AG20443 (cell line): Measurements from ENCODE around the gene WDFY4.

Experiments used
- DNase-seq: peaks from one replicate; pipeline ENCODE4 v3.0.0; 2012; ENCODE audit warnings: low spot score, mixed read lengths

WDFY4 gene

GRCh38 chr10:48817141-48817540, 132.5 kb downstream of the WDFY4 start:
- DNase-seq = no peak

GRCh38 chr10:48818081-48818480, 133.4 kb downstream of the WDFY4 start:
- no peak for DNase-seq

- DNase-seq = no peak
Observed at GRCh38 chr10:48818861-48819520, 134.3 kb downstream of the WDFY4 start.

GRCh38 chr10:48819783-48820182, 135.1 kb downstream of the WDFY4 start:
- no peak for DNase-seq

- no peak for DNase-seq
Observed at GRCh38 chr10:48820231-48820630, 135.6 kb downstream of the WDFY4 start.

GRCh38 chr10:48820699-48821098, 136.0 kb downstream of the WDFY4 start:
- DNase-seq = no peak

- no peak for DNase-seq
Observed at GRCh38 chr10:48821111-48821510, 136.4 kb downstream of the WDFY4 start.

GRCh38 chr10:48821692-48822091, 137.0 kb downstream of the WDFY4 start:
- no peak for DNase-seq

- DNase-seq = no peak
Observed at GRCh38 chr10:48833674-48834073, 149.0 kb downstream of the WDFY4 start.

GRCh38 chr10:48834189-48834965, 149.7 kb downstream of the WDFY4 start:
- no peak for DNase-seq

GRCh38 chr10:48835781-48836180, 151.1 kb downstream of the WDFY4 start:
- DNase-seq = no peak

GRCh38 chr10:48836605-48837004, 151.9 kb downstream of the WDFY4 start:
- no peak for DNase-seq

- DNase-seq = no peak
Observed at GRCh38 chr10:48838834-48839233, 154.2 kb downstream of the WDFY4 start.

GRCh38 chr10:48839809-48840679, 155.4 kb downstream of the WDFY4 start:
- no peak for DNase-seq

- no peak for DNase-seq
Observed at GRCh38 chr10:48842231-48842630, 157.6 kb downstream of the WDFY4 start.

- no peak for DNase-seq
Observed at GRCh38 chr10:48843198-48843597, 158.5 kb downstream of the WDFY4 start.

- DNase-seq = no peak
Observed at GRCh38 chr10:48844616-48845015, 159.9 kb downstream of the WDFY4 start.

- no peak for DNase-seq
Observed at GRCh38 chr10:48845512-48845911, 160.8 kb downstream of the WDFY4 start.

GRCh38 chr10:48847691-48848090, 163.0 kb downstream of the WDFY4 start:
- DNase-seq = no peak

- no peak for DNase-seq
Observed at GRCh38 chr10:48856855-48857254, 172.2 kb downstream of the WDFY4 start.

GRCh38 chr10:48872234-48872633, 187.6 kb downstream of the WDFY4 start:
- DNase-seq = no peak

- DNase-seq = no peak
Observed at GRCh38 chr10:48878091-48878490, 193.4 kb downstream of the WDFY4 start.

- DNase-seq = no peak
Observed at GRCh38 chr10:48879451-48879850, 194.8 kb downstream of the WDFY4 start.
